Parathyroid adenoma (tissue), 2 donors: ENCODE results near the gene CRAMP1.

Experiments used
- H2AFZ ChIP-seq: fragments of 300-600 bp; sonication (generic); one replicate; pipeline ENCODE4 v1.7.0; 2017; ENCODE audit warnings: antibody characterized with exemption, mild to moderate bottlenecking
- H3K27ac ChIP-seq: fragments of 300-600 bp; sonication (generic); one replicate; pipeline ENCODE4 v1.7.0; 2017
- H3K27me3 ChIP-seq: fragments of 300-600 bp; sonication (generic); one replicate; pipeline ENCODE4 v1.7.0; 2017; ENCODE audit warnings: low read length; ENCODE audit not compliant: control insufficient read depth, insufficient read depth
- H3K36me3 ChIP-seq: fragments of 300-600 bp; sonication (generic); one replicate; pipeline ENCODE4 v1.7.0; 2017; ENCODE audit warnings: low read length; ENCODE audit not compliant: control insufficient read depth, insufficient read depth
- H3K4me1 ChIP-seq: fragments of 300-600 bp; sonication (generic); one replicate; pipeline ENCODE4 v1.7.0; 2017; ENCODE audit warnings: control low read depth
- H3K4me2 ChIP-seq: fragments of 300-600 bp; sonication (generic); one replicate; pipeline ENCODE4 v1.7.0; 2017; ENCODE audit warnings: low read length
- H3K4me3 ChIP-seq: fragments of 300-600 bp; sonication (generic); one replicate; pipeline ENCODE4 v1.7.0; 2017; ENCODE audit warnings: low read depth, low read length
- H3K79me2 ChIP-seq: fragments of 300-600 bp; sonication (generic); one replicate; pipeline ENCODE4 v1.7.0; 2017; ENCODE audit warnings: control low read depth
- H3K9ac ChIP-seq: fragments of 300-600 bp; sonication (generic); one replicate; pipeline ENCODE4 v1.7.0; 2017; ENCODE audit warnings: mild to moderate bottlenecking
- H3K9me3 ChIP-seq: fragments of 300-600 bp; sonication (generic); one replicate; pipeline ENCODE4 v1.7.0; 2017; ENCODE audit warnings: low read length; ENCODE audit not compliant: control insufficient read depth
- CTCF ChIP-seq: fragments of 300-600 bp; sonication (generic); IDR thresholded peaks from one replicate; pipeline ENCODE4 v1.7.0; 2017; ENCODE audit warnings: antibody characterized with exemption, mild to moderate bottlenecking
- donor health status: primary hyperparathyroidism.

CRAMP1 gene

GRCh38 chr16:1606774-1607173 is 5.4 kb upstream of the CRAMP1 start:
- no peak overlapping the region for H3K9ac ChIP-seq

GRCh38 chr16:1607971-1608370 is 4.2 kb upstream of the CRAMP1 start:
- Histone ChIP-seq H3K4me3 (no peak overlapping the region), H3K4me1 (peaks cover 9% of the 10 kb centered on the region), H3K27ac (no peak overlapping the region), H3K4me2 (no peak overlapping the region), H3K79me2 (no peaks in the 10 kb centered on the region), H3K36me3 (no peaks in the 10 kb centered on the region), H2AFZ (no peak overlapping the region), H3K27me3 (no peaks in the 10 kb centered on the region), H3K9me3 (no peaks in the 10 kb centered on the region), H3K9ac (no peak overlapping the region)
- TF ChIP-seq CTCF: no peak

More at GRCh38 chr16:1606774-1607173, 5.4 kb upstream of the CRAMP1 start:
- no peaks in the 10 kb centered on the region for H3K27me3 ChIP-seq
- peaks cover 3% of the 10 kb centered on the region for H3K79me2 ChIP-seq
- TF ChIP-seq CTCF: no peak
- no peak overlapping the region for H3K4me3 ChIP-seq
- peaks cover 9% of the 10 kb centered on the region for H3K4me1 ChIP-seq
- no peak overlapping the region for H3K27ac ChIP-seq
- no peak overlapping the region for H3K4me2 ChIP-seq
- no peaks in the 10 kb centered on the region for H3K36me3 ChIP-seq
- H3K9me3 ChIP-seq: no peaks in the 10 kb centered on the region
- H2AFZ ChIP-seq: no peak overlapping the region

GRCh38 chr16:1610071-1610898 is 1.9 kb upstream of the CRAMP1 start:
- H3K79me2 ChIP-seq: peaks cover 5% of the 10 kb centered on the region
- no peaks in the 10 kb centered on the region for H3K27me3 ChIP-seq
- peak overlapping the region; percentile 71 for H3K4me2 ChIP-seq
- TF ChIP-seq CTCF: no peak
- H3K36me3 ChIP-seq: no peaks in the 10 kb centered on the region
- no peaks in the 10 kb centered on the region for H3K9me3 ChIP-seq
- peak overlapping the region; percentile 83 for H3K4me3 ChIP-seq
- H2AFZ ChIP-seq: peak overlapping the region; percentile 94
- H3K4me1 ChIP-seq: peaks cover 13% of the 10 kb centered on the region
- H3K27ac ChIP-seq: peak overlapping the region; percentile 77
- H3K9ac ChIP-seq: peak overlapping the region; percentile 82

GRCh38 chr16:1610899-1611632 is 1.1 kb upstream of the CRAMP1 start:
- peaks cover 15% of the 10 kb centered on the region for H3K4me1 ChIP-seq
- peak overlapping the region; percentile 77 for H3K27ac ChIP-seq
- peaks cover 10% of the 10 kb centered on the region for H3K79me2 ChIP-seq
- H2AFZ ChIP-seq: peak overlapping the region; percentile 94
- H3K4me3 ChIP-seq: peak overlapping the region; percentile 83
- no peak overlapping the region for H3K9ac ChIP-seq
- peak overlapping the region; percentile 71 for H3K4me2 ChIP-seq
- TF ChIP-seq CTCF: no peak
- H3K27me3 ChIP-seq: no peaks in the 10 kb centered on the region
- no peaks in the 10 kb centered on the region for H3K9me3 ChIP-seq
- no peaks in the 10 kb centered on the region for H3K36me3 ChIP-seq
